ENCODE results near the gene FLAD1.

FLAD1 gene

GRCh38 chr1:155032886-155033285, 49.7 kb downstream of the FLAD1 start:
- TF ChIP-seq CTCF (IDR thresholded peaks at IDR 0.05; ENCODE audit: unreplicated experiment in 3 of 3), result no peak
- H3K36me3 Mint-ChIP-seq (ENCODE audit: low read depth), result no peaks in the 10 kb centered on the region
- no peaks in the 10 kb centered on the region for H3K9me3 Mint-ChIP-seq
- no peak overlapping the region for H3K27ac Mint-ChIP-seq
- H3K27me3 Mint-ChIP-seq (ENCODE audit: low read depth), result peaks cover 2% of the 10 kb centered on the region
- no peak overlapping the region for H3K4me3 Mint-ChIP-seq
- no peaks in the 10 kb centered on the region for H3K4me1 Mint-ChIP-seq

DNA sequence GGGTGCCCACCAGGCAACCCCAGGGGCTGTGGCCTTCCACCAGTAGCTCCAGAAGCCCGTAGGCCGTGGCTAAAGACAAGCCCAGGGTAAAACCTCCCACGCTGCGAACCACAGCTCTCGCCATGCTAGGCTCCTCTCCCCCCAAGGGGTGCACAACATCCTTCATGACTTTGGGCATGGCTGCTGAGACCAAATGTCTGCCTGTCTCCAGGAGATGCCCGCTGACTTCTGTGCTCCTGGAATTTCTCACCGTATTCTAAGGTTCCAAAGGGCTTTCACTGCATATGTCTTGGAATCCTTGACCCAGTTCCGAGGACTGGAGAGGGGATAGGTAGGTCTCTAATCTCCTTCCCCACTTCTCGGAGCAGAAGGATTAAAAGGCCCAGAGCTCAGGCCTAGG, 50.4 kb downstream of the FLAD1 start, which contains the start of the genes DCST1 and DCST2:
DCST1 (plus strand) TSS at position 301 of the 400 bp plus-strand sequence. CDS start 213 bp downstream, outside the sequence.
DCST2 (minus strand) TSS at position 258 of the 400 bp plus-strand sequence; CDS start at position 178, 80 bp downstream.
- Mint-ChIP-seq H3K27ac (no peak within 1 kb of the TSS), H3K9me3 (no peaks in the 10 kb centered on the region), H3K4me3 (no peak within 1 kb of the TSS), H3K36me3 (ENCODE audit: low read depth) (no peaks in the 10 kb centered on the region), H3K27me3 (ENCODE audit: low read depth) (peaks cover 7% of the 10 kb centered on the region), H3K4me1 (no peaks in the 10 kb centered on the region)
- TF ChIP-seq CTCF (IDR thresholded peaks at IDR 0.05; ENCODE audit: unreplicated experiment in 3 of 3), result no peak

DNA sequence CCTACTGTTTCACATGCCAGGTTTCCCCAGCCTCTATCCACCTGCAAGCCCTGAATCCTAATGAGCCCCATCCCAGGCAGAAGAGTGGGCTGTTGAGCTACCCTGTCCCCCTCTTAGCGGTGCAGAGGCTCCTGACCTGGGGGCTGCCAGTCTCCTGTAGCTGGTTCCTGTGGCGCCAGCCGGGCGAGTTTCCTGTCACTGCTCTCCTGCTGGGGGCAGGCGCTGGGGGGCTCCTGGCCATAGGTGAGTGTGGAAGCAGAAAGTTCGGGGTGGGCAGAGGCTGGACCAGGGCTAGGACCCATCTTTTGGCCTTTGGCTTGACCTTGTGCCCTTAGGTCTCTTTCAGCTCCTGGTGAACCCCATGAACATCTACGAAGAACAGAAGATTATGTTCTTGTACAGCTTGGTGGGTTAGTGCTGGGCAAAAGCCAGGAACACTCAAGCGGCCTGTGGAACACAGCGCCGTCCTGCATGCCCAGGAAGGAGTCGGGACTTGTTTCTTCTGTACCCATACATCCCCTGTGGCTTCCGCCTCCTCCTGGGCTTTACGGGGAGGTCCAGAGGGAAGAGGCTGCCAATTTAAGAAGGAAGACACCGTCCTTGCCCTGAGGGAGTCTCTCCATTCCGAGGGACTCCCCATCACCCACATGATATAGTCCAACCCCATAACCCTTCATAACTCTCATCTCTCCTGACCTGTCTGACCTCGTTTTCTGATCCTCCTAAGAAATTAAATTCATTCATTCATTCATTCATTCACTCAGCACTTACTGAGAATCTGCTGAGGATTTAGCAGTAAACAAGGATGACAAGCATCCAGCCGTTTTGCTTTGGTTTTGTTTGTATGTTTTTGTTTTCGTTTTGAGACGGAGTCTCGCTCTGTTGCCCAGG, 51.4 kb downstream of the FLAD1 start:
- Mint-ChIP-seq H3K4me3 (no peak overlapping the region), H3K27me3 (ENCODE audit: low read depth) (peaks cover 7% of the 10 kb centered on the region), H3K9me3 (no peaks in the 10 kb centered on the region), H3K36me3 (ENCODE audit: low read depth) (no peaks in the 10 kb centered on the region), H3K4me1 (no peaks in the 10 kb centered on the region), H3K27ac (no peak overlapping the region)
- no peak for TF ChIP-seq CTCF (IDR thresholded peaks at IDR 0.05; ENCODE audit: unreplicated experiment in 3 of 3)

DNA sequence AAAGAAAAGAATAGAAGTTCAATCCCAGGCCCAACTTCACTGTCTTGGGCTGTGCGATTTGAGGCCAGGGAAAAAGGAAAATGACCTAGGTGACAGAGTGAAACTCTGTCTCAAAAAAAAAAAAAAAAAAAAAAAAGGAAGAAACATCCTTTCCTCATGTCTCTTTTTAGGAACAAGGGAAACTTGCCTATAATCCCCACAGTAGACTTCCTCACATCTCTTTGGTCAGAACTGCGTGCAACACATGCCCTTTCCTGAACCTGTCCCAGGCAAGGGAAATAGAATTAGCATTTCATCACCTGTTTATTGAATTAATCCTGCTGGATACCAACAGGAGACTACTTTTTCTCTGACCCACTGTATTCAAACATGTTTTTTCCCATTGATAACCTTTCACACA, 52.8 kb downstream of the FLAD1 start:
- no peaks in the 10 kb centered on the region for H3K9me3 Mint-ChIP-seq
- H3K27me3 Mint-ChIP-seq (ENCODE audit: low read depth), result peaks cover 7% of the 10 kb centered on the region
- no peak overlapping the region for H3K27ac Mint-ChIP-seq
- no peaks in the 10 kb centered on the region for H3K36me3 Mint-ChIP-seq (ENCODE audit: low read depth)
- H3K4me1 Mint-ChIP-seq, result no peaks in the 10 kb centered on the region
- no peak overlapping the region for H3K4me3 Mint-ChIP-seq
- TF ChIP-seq CTCF (IDR thresholded peaks at IDR 0.05; ENCODE audit: unreplicated experiment in 3 of 3), result no peak

DNA sequence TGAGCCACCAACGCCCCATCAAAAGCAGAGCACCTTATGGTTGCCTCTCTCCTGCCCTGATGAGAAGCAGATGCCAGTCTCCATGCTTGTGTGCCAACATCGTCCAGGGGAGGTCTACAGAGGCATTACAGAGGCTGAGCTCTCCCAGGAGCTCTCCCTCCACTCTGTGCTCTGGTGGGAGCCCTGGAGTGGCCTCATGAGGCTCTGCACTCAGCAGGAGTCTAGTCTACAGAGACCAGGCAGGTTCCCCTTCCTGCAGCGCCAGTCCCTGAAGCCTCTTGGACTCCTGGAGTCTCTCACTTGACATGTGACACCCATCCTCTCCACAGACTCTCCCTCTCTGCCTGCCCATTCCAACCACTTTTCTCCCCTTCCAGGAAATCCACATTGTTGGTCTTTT, 53.9 kb downstream of the FLAD1 start:
- peaks cover 7% of the 10 kb centered on the region for H3K27me3 Mint-ChIP-seq (ENCODE audit: low read depth)
- no peak overlapping the region for H3K4me3 Mint-ChIP-seq
- TF ChIP-seq CTCF (IDR thresholded peaks at IDR 0.05; ENCODE audit: unreplicated experiment in 3 of 3), result no peak
- no peak overlapping the region for H3K27ac Mint-ChIP-seq
- no peaks in the 10 kb centered on the region for H3K9me3 Mint-ChIP-seq
- no peaks in the 10 kb centered on the region for H3K4me1 Mint-ChIP-seq
- H3K36me3 Mint-ChIP-seq (ENCODE audit: low read depth), result no peaks in the 10 kb centered on the region

All from nephron (organoid).